IMR-90 (cell line): ENCODE data around the gene SRGAP3. TPM values are rescaled to one million over a fixed set of nuclear protein-coding genes. Genes with fewer than 3 reads are reported as not detected.

Experiments used
- ATAC-seq: fragments of 200-7000 bp; cut with Tn5 transposase; 2 replicates; pipeline ENCODE4 v1.9.1; 2020; ENCODE audit warnings: low read depth, mild to moderate bottlenecking, moderate library complexity
- BruUV-seq: library from RNA; stranded (reverse); fragments of 400-500 nt; replicated peaks from 2 replicates; lab custom pipeline; 2021; lab: Mats Ljungman, UMichigan
- CTCF ChIA-PET: fragments of 300-600 bp; formaldehyde crosslinking; extraction: SDS; loops from one replicate; lab custom pipeline; 2021; ENCODE audit warnings: antibody characterized with exemption; lab: Yijun Ruan, JAX
- POLR2A ChIA-PET: fragments of 300-600 bp; sonication (Branson Sonifier 250); formaldehyde crosslinking; loops from one replicate; lab custom pipeline; 2022; ENCODE audit warnings: antibody characterized with exemption; ENCODE audit not compliant: unreplicated experiment; lab: Charles Lee
- DNase-seq: peaks from one replicate; pipeline ENCODE4 v3.0.0; 2013
- H2AFZ ChIP-seq: replicated peaks from 2 replicates; pipeline ENCODE3; 2013; ENCODE audit warnings: low read length, mild to moderate bottlenecking; ENCODE audit not compliant: poor library complexity
- H2AK5ac ChIP-seq: 2 replicates; pipeline ENCODE4 v1.6.1; 2013; ENCODE audit warnings: low read depth, low read length, inconsistent platforms
- H2AK9ac ChIP-seq: replicated peaks from 2 replicates; pipeline ENCODE3; 2013; ENCODE audit warnings: mild to moderate bottlenecking, low read depth, low read length, moderate library complexity; ENCODE audit not compliant: poor library complexity
- H2BK120ac ChIP-seq: 2 replicates; pipeline ENCODE4 v1.6.1; 2013; ENCODE audit warnings: low read depth, low read length, inconsistent platforms
- H2BK15ac ChIP-seq: 3 replicates; pipeline ENCODE4 v1.6.1; 2013; ENCODE audit warnings: low read depth, low read length, inconsistent platforms
- H2BK20ac ChIP-seq: 2 replicates; pipeline ENCODE4 v1.6.1; 2013; ENCODE audit warnings: low read depth, mild to moderate bottlenecking, inconsistent platforms, low read length, moderate library complexity
- H2BK5ac ChIP-seq: 2 replicates; pipeline ENCODE4 v1.6.1; 2013; ENCODE audit warnings: mild to moderate bottlenecking, low read depth, low read length, inconsistent platforms; ENCODE audit not compliant: poor library complexity, severe bottlenecking
- H3K14ac ChIP-seq: replicated peaks from 2 replicates; pipeline ENCODE4 v1.6.1; 2013; ENCODE audit warnings: low read depth, low read length, inconsistent platforms
- H3K18ac ChIP-seq: 2 replicates; pipeline ENCODE4 v1.6.1; 2013; ENCODE audit warnings: low read depth, low read length, control low read depth
- H3K23ac ChIP-seq: 2 replicates; pipeline ENCODE4 v1.6.1; 2013; ENCODE audit warnings: low read depth, low read length, inconsistent platforms
- H3K27ac ChIP-seq: 2 replicates; pipeline ENCODE4 v1.5.1; 2013; ENCODE audit warnings: mild to moderate bottlenecking, control low read depth, low read length; ENCODE audit not compliant: insufficient read depth
- H3K27me3 ChIP-seq: 2 replicates; pipeline ENCODE4 v1.6.1; 2013; ENCODE audit warnings: low read length; ENCODE audit not compliant: control insufficient read depth, insufficient read depth
- H3K36me3 ChIP-seq: 2 replicates; pipeline ENCODE4 v1.6.1; 2013; ENCODE audit warnings: low read length, mixed read lengths; ENCODE audit not compliant: control insufficient read depth, insufficient read depth
- H3K4ac ChIP-seq: 2 replicates; pipeline ENCODE4 v1.6.1; 2013; ENCODE audit warnings: low read depth, low read length, inconsistent platforms
- H3K4me1 ChIP-seq: 2 replicates; pipeline ENCODE4 v1.6.1; 2013; ENCODE audit warnings: low read length, mixed read lengths; ENCODE audit not compliant: control insufficient read depth, insufficient read depth
- H3K4me2 ChIP-seq: 2 replicates; pipeline ENCODE4 v1.6.1; 2013; ENCODE audit warnings: low read depth, mild to moderate bottlenecking, control low read depth, low read length, moderate library complexity
- H3K4me3 ChIP-seq: 2 replicates; pipeline ENCODE4 v1.5.1; 2013; ENCODE audit warnings: low read depth, mild to moderate bottlenecking, control low read depth, low read length, moderate library complexity; ENCODE audit not compliant: insufficient read depth
- H3K56ac ChIP-seq: 2 replicates; pipeline ENCODE4 v1.6.1; 2013; ENCODE audit warnings: low read length, inconsistent platforms; ENCODE audit not compliant: insufficient read depth; ENCODE audit errors: extremely low read depth
- H3K79me1 ChIP-seq, 2 experiments: 2 replicates each; pipeline ENCODE4 v1.6.1; 2013; ENCODE audit warnings: low read length in 2 of 2, inconsistent platforms in 1 of 2, low read depth in 1 of 2
- H3K9ac ChIP-seq: 2 replicates; pipeline ENCODE4 v1.6.1; 2013; ENCODE audit warnings: low read depth, low read length, control low read depth
- H3K9me1 ChIP-seq: 2 replicates; pipeline ENCODE4 v1.6.1; 2013; ENCODE audit warnings: low read length, inconsistent platforms; ENCODE audit not compliant: insufficient read depth
- H3K9me3 ChIP-seq: 2 replicates; pipeline ENCODE4 v1.6.1; 2013; ENCODE audit warnings: low read length; ENCODE audit not compliant: control insufficient read depth, insufficient read depth
- H4K20me1 ChIP-seq: 2 replicates; pipeline ENCODE4 v1.6.1; 2013; ENCODE audit warnings: low read length, inconsistent platforms; ENCODE audit not compliant: insufficient read depth
- H4K5ac ChIP-seq: 2 replicates; pipeline ENCODE4 v1.6.1; 2013; ENCODE audit warnings: mild to moderate bottlenecking, low read depth, low read length, control low read depth
- H4K8ac ChIP-seq, 2 experiments: 2 replicates each; pipeline ENCODE4 v1.6.1; 2013; ENCODE audit warnings: low read depth in 2 of 2, low read length in 2 of 2, control low read depth in 1 of 2, inconsistent platforms in 1 of 2
- H4K91ac ChIP-seq: 2 replicates; pipeline ENCODE4 v1.6.1; 2013; ENCODE audit warnings: low read depth, low read length, inconsistent platforms; ENCODE audit not compliant: insufficient read depth
- BHLHE40 ChIP-seq: fragments of 150-350 bp; IDR thresholded peaks from 2 replicates; pipeline ENCODE4 v1.6.1; 2016; ENCODE audit warnings: mild to moderate bottlenecking, low read depth, low read length
- CEBPB ChIP-seq: IDR thresholded peaks from 2 replicates; pipeline ENCODE4 v1.6.1; 2012; ENCODE audit warnings: low read depth, low read length, improper control_type of control experiment
- CHD1 ChIP-seq: IDR thresholded peaks from 2 replicates; pipeline ENCODE4 v1.6.1; 2012; ENCODE audit warnings: low read depth, low read length, improper control_type of control experiment
- CTCF ChIP-seq: conservative IDR thresholded peaks from 2 replicates; pipeline ENCODE4 v1.5.1; 2012; ENCODE audit warnings: mild to moderate bottlenecking, low read depth, low read length, improper control_type of control experiment
- ELK1 ChIP-seq: fragments of 150-350 bp; IDR thresholded peaks from 2 replicates; pipeline ENCODE4 v1.6.1; 2016; ENCODE audit warnings: low read depth, mild to moderate bottlenecking, low read length, moderate library complexity, borderline replicate concordance
- FOS ChIP-seq: fragments of 150-350 bp; IDR thresholded peaks from 2 replicates; pipeline ENCODE4 v1.6.1; 2016; ENCODE audit warnings: low read depth, low read length
- MAFK ChIP-seq: IDR thresholded peaks from 2 replicates; pipeline ENCODE4 v1.6.1; 2012; ENCODE audit warnings: low read depth, low read length, improper control_type of control experiment
- MAZ ChIP-seq: IDR thresholded peaks from 2 replicates; pipeline ENCODE4 v1.6.1; 2012; ENCODE audit warnings: low read depth, mild to moderate bottlenecking, low read length, improper control_type of control experiment, moderate library complexity, borderline replicate concordance
- MXI1 ChIP-seq: IDR thresholded peaks from 2 replicates; pipeline ENCODE4 v1.6.1; 2012; ENCODE audit warnings: low read depth, mild to moderate bottlenecking, low read length, moderate library complexity, borderline replicate concordance
- NFE2L2 ChIP-seq: fragments of 150-350 bp; IDR thresholded peaks from 2 replicates; pipeline ENCODE4 v1.6.1; 2016; ENCODE audit warnings: low read depth, mild to moderate bottlenecking, low read length
- POLR2A ChIP-seq: IDR thresholded peaks from 2 replicates; pipeline ENCODE4 v1.6.1; 2012; ENCODE audit warnings: mild to moderate bottlenecking, low read depth, low read length
- RAD21 ChIP-seq: IDR thresholded peaks from 2 replicates; pipeline ENCODE4 v1.6.1; 2012; ENCODE audit warnings: low read length, improper control_type of control experiment
- RCOR1 ChIP-seq: IDR thresholded peaks from 2 replicates; pipeline ENCODE4 v1.6.1; 2012; ENCODE audit warnings: mild to moderate bottlenecking, low read length, improper control_type of control experiment; ENCODE audit not compliant: insufficient replicate concordance
- RFX5 ChIP-seq: IDR thresholded peaks from 2 replicates; pipeline ENCODE4 v1.8.0; 2012; ENCODE audit warnings: low read depth, mild to moderate bottlenecking, low read length, moderate library complexity
- SMC3 ChIP-seq: fragments of 150-350 bp; IDR thresholded peaks from 2 replicates; pipeline ENCODE4 v1.6.1; 2016; ENCODE audit warnings: low read depth, mild to moderate bottlenecking, antibody characterized with exemption, low read length, moderate library complexity
- USF2 ChIP-seq: fragments of 150-350 bp; IDR thresholded peaks from 2 replicates; pipeline ENCODE4 v1.6.1; 2017; ENCODE audit warnings: mild to moderate bottlenecking, antibody characterized with exemption, low read length, low read depth
- WGBS, 2 experiments: methylation state at CpG; one replicate each; pipeline versions ENCODE4 v1.1.5 to v1.1.7; 2013; ENCODE audit warnings: missing lambda C conversion rate in 2 of 2; ENCODE audit not compliant: insufficient read length in 1 of 2; ENCODE audit errors: extremely low coverage in 2 of 2; 5-methylcytosine and 5-hydroxymethylcytosine counted together
- dilution Hi-C: fragments of 300-500 bp; cut with HindIII; formaldehyde crosslinking; loops from one replicate; pipeline ENCODE4 v1.14.3; 2018; ENCODE audit warnings: low sequenced_read_pairs; ENCODE audit not compliant: unreplicated experiment
- in situ Hi-C: fragments of 300-500 bp; cut with MboI; formaldehyde crosslinking; loops from 3 replicates; pipeline ENCODE4 v1.14.3; 2019; ENCODE audit warnings: low sequenced_read_pairs, inconsistent platforms, mixed read lengths
- intact Hi-C: fragments of 100-400 bp; cut with micrococcal nuclease; formaldehyde crosslinking; loops from 2 replicates; pipeline ENCODE4 v1.10.0; 2022
- polyA plus RNA-seq, 3 experiments: library from polyadenylated mRNA; depleted of rRNA; stranded (reverse); fragments of >200 nt; gene quantifications; 2 replicates each; pipeline ENCODE4 v1.2.3, GENCODE V29; 2012; ENCODE audit warnings: low replicate concordance in 1 of 3
- total RNA-seq: library from RNA; depleted of rRNA; stranded (reverse); fragments of >200 nt; gene quantifications from 2 replicates; pipeline ENCODE4 v1.2.3, GENCODE V29; 2012

SRGAP3 gene
- total and polyA plus RNA-seq, 2 of the 4 experiments (the other 2 are of a cell fraction), result 0.68 to 1.4 TPM

- Histone ChIP-seq H2BK15ac (no peak overlapping the region), H4K20me1 (no peaks in the 10 kb centered on the region), H3K9me1 (no peaks in the 10 kb centered on the region), H3K4me2 (no peak overlapping the region), H3K9ac (no peak overlapping the region), H4K5ac (no peak overlapping the region), H2AK9ac (no peak overlapping the region), H2BK5ac (no peak overlapping the region), H2BK20ac (no peak overlapping the region), H3K23ac (no peak overlapping the region), H3K9me3 (no peaks in the 10 kb centered on the region), H3K56ac (no peak overlapping the region), H3K36me3 (no peaks in the 10 kb centered on the region), H2AFZ (peak overlapping the region; percentile 50), H3K18ac (no peak overlapping the region), H4K91ac (no peak overlapping the region), H3K4ac (no peak overlapping the region), H2AK5ac (no peak overlapping the region), H3K27me3 (peaks cover 2% of the 10 kb centered on the region; the same call in 1 of the 2 replicates), H3K14ac (no peak overlapping the region), H3K4me1 (no peaks in the 10 kb centered on the region), H3K79me1 (no peaks in the 10 kb centered on the region), H3K27ac (no peak overlapping the region), H4K8ac (no peak overlapping the region), H3K4me3 (no peak overlapping the region), H2BK120ac (no peak overlapping the region)
- DNase-seq (peak; percentile 63), ATAC-seq (peak; percentile 94)
- in situ Hi-C loops (loop anchor here (5.0 kb wide), 2 partner anchors 96 to 331 kb away; no protein-coding TSS in a partner anchor), dilution Hi-C loops (no loop called here), intact Hi-C loops (loop anchor here (1.0 to 5.0 kb wide), 4 partner anchors 96 to 381 kb away; partner anchors contain the start of gene OXTR)
- peak; percentile 56 for TF ChIP-seq BHLHE40
- TF ChIP-seq RCOR1, result no peak
- peak; percentile 97 for TF ChIP-seq CTCF
- TF ChIP-seq NFE2L2, result no peak
- TF ChIP-seq MAFK, result no peak
- no peak for TF ChIP-seq MXI1
- no peak for TF ChIP-seq FOS
- TF ChIP-seq RAD21, result peak; percentile 97
- no peak for TF ChIP-seq ELK1
- no peak for TF ChIP-seq POLR2A
- no peak for TF ChIP-seq MAZ
- peak; percentile 93 for TF ChIP-seq SMC3
- no peak for TF ChIP-seq USF2
- no peak for TF ChIP-seq CEBPB
- no peak for TF ChIP-seq CHD1
- no peak for TF ChIP-seq RFX5
- ChIA-PET CTCF (no interaction called here), POLR2A (no interaction called here)
- WGBS, 2 experiments, result 0% methylated on average over 2 of the region's 7 CpGs; no CpG with 5 or more reads in 1 of the 2 experiments
- BruUV-seq, result no TSS peak
Observed at GRCh38 chr3:8970971-8971589, 278.4 kb downstream of the SRGAP3 start.
